HG02970 (cell line): ENCODE measurements around the gene EIF2AK2.
"Not testable (repeated sequence)": the region's sequence is repeated elsewhere in the genome, so short reads cannot be mapped to it uniquely, and the experiment has no call there.

Experiments
- ATAC-seq: cut with Tn5 transposase; IDR thresholded peaks from one replicate; pipeline ENCODE4 v1.9.1; 2021; ENCODE audit warnings: mild to moderate bottlenecking, moderate library complexity, moderate number of reproducible peaks; ENCODE audit not compliant: unreplicated experiment, low FRiP score

Gene EIF2AK2

GRCh38 chr2:37156857-37157714 is at the start of gene EIF2AK2:
EIF2AK2 (minus strand) TSS chr2:37156980; CDS start chr2:37147806, 9,174 bp downstream.
- peak; percentile 82 for ATAC-seq

- no peak for ATAC-seq
Measured at GRCh38 chr2:37205689-37206341, 49.0 kb upstream of the EIF2AK2 start.

GRCh38 chr2:37205071-37205661 is 48.4 kb upstream of the EIF2AK2 start:
- not testable (repeated sequence) for ATAC-seq

- no peak for ATAC-seq
Measured at GRCh38 chr2:37203708-37204107, 46.9 kb upstream of the EIF2AK2 start.

- ATAC-seq: no peak
Measured at GRCh38 chr2:37201766-37202165, 45.0 kb upstream of the EIF2AK2 start.

- no peak for ATAC-seq
Measured at GRCh38 chr2:37201208-37201607, 44.4 kb upstream of the EIF2AK2 start.

GRCh38 chr2:37198681-37199065 is 41.9 kb upstream of the EIF2AK2 start:
- no peak for ATAC-seq

GRCh38 chr2:37196320-37197195 is 39.8 kb upstream of the EIF2AK2 start, which contains the start of gene CEBPZOS:
CEBPZOS (plus strand) TSS chr2:37196496; CDS start chr2:37199705, 3,209 bp downstream.
- peak; percentile 80 for ATAC-seq

GRCh38 chr2:37195862-37196319 is 39.1 kb upstream of the EIF2AK2 start:
- not testable (repeated sequence) for ATAC-seq

- no peak for ATAC-seq
Measured at GRCh38 chr2:37192551-37192950, 35.8 kb upstream of the EIF2AK2 start.

- no peak for ATAC-seq
Measured at GRCh38 chr2:37191747-37192146, 35.0 kb upstream of the EIF2AK2 start.

GRCh38 chr2:37191253-37191652 is 34.5 kb upstream of the EIF2AK2 start:
- ATAC-seq: no peak

GRCh38 chr2:37190290-37190689 is 33.5 kb upstream of the EIF2AK2 start:
- ATAC-seq: no peak

- ATAC-seq: no peak
Measured at GRCh38 chr2:37189452-37190153, 32.8 kb upstream of the EIF2AK2 start.

GRCh38 chr2:37188570-37188969 is 31.8 kb upstream of the EIF2AK2 start, which contains the start of gene SULT6B1:
SULT6B1 (minus strand) TSS chr2:37188670; CDS start chr2:37188640, 30 bp downstream.
- no peak for ATAC-seq

GRCh38 chr2:37181726-37182684 is 25.2 kb upstream of the EIF2AK2 start:
- no peak for ATAC-seq

- ATAC-seq: no peak
Measured at GRCh38 chr2:37180640-37181039, 23.9 kb upstream of the EIF2AK2 start.

- ATAC-seq: no peak
Measured at GRCh38 chr2:37180006-37180639, 23.3 kb upstream of the EIF2AK2 start.
